GM18505 (cell line): ENCODE measurements around the gene CDC123.
A peak's percentile ranks its signal among the peaks of the same experiment; 100 is the strongest.
"Not testable (repeated sequence)": the region's sequence is repeated elsewhere in the genome, so short reads cannot be mapped to it uniquely, and the experiment has no call there.

Experiments used
- ATAC-seq: cut with Tn5 transposase; IDR thresholded peaks from one replicate; pipeline ENCODE4 v1.9.1; 2021; ENCODE audit not compliant: unreplicated experiment
- POLR2A ChIP-seq: IDR thresholded peaks from 4 replicates; pipeline ENCODE4 v1.6.1; 2011; ENCODE audit warnings: borderline replicate concordance; ENCODE audit not compliant: insufficient read depth, insufficient read length; ENCODE audit errors: extremely low read depth

Gene CDC123, protein sequence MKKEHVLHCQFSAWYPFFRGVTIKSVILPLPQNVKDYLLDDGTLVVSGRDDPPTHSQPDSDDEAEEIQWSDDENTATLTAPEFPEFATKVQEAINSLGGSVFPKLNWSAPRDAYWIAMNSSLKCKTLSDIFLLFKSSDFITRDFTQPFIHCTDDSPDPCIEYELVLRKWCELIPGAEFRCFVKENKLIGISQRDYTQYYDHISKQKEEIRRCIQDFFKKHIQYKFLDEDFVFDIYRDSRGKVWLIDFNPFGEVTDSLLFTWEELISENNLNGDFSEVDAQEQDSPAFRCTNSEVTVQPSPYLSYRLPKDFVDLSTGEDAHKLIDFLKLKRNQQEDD

GRCh38 chr10:12195603-12196506 lies at the start of gene CDC123, which contains the start of gene NUDT5:
Gene CDC123 (plus strand): TSS chr10:12196188. CDS start chr10:12196246, 58 bp downstream.
Gene NUDT5 (minus strand): TSS chr10:12195891. CDS start chr10:12186291, 9,600 bp downstream.
- TF ChIP-seq POLR2A: peak; percentile 74
- peak; percentile 86 for ATAC-seq

- no peak for TF ChIP-seq POLR2A
- ATAC-seq: no peak
Observed at GRCh38 chr10:12150163-12150562, 45.8 kb upstream of the CDC123 start.

DNA sequence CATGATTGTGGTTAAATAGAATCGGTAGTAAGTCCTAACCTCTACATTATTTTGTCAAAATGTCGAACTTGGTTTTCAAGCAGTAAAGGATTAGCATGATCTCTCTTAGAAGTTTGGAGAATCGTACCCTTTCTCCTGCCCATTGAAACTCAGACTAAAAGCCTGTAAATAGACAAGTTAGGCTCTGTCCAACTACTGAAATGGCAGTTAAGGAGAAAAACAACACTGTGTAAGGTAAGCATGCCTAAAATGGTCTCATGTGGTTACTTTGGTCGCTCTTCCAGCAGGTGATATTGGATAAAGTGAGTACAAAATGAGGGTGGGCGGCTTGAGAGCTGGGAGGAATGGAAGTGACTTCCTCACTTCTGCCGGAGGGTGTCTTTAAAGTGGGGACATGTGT lies 41.5 kb upstream of the CDC123 start:
- ATAC-seq: no peak
- no peak for TF ChIP-seq POLR2A

- no peak for ATAC-seq
- no peak for TF ChIP-seq POLR2A
Observed at GRCh38 chr10:12156367-12157123, 39.4 kb upstream of the CDC123 start.

- no peak for TF ChIP-seq POLR2A
- no peak for ATAC-seq
Observed at GRCh38 chr10:12158111-12158510, 37.9 kb upstream of the CDC123 start.

DNA sequence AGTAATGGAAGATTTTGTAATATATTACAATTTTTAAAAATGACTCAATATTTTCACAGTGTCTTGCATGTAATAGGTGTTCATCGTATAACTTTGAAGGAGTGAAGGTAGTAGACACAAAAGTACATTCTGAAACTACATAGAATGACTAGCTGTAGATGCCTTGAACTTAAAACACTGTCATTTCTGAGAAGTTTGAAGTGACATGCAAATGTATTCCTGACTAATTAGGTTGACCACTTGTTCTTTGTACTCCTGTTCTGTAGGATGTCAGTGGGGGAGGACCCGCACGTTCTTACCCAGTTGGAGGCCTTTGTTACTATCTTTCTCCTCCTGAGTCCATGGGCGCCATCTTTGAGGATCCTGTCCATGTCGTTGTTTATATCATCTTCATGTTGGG lies 35.3 kb upstream of the CDC123 start:
- TF ChIP-seq POLR2A: no peak
- no peak for ATAC-seq

- no peak for TF ChIP-seq POLR2A
- ATAC-seq: no peak
Observed at GRCh38 chr10:12162927-12163326, 33.1 kb upstream of the CDC123 start.

GRCh38 chr10:12164085-12164484 lies 31.9 kb upstream of the CDC123 start:
- no peak for TF ChIP-seq POLR2A
- no peak for ATAC-seq

GRCh38 chr10:12165036-12165435 lies 31.0 kb upstream of the CDC123 start:
- ATAC-seq: no peak
- TF ChIP-seq POLR2A: no peak

DNA sequence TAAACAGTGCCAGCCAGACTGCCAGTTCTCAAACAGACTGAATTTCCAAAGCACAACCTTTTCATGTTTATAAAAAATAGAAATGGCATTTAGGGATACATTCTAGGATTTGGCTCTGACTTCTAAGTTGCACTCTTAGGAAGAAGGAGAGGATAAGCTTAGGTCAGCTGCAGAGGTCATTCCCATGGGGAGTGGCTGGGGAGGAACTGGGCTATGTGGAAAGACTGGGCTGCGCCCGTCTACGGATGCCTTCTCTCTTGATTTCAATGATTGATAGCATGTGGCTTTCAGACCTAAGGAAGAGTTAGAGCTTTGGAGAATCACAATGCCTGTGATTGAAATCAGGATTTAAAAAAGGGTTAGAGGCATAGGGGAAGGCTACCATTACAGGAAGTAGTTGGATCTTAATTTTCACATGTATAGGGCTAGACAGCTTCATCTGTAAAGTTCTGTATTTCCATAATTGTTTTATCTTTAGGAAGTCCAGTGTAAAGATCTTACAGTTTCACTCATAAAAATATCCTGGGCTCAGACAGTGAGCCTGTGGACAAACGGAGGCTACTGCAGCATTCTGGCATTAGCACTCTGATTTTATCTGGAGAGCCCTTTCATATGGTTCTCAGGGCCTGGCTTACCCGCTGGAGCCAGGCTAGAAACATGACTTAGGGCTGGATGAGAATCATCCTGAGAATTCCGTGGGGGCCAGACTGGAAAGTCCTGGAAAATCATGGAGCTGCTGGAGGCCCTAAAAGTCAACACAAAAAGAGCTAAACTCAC lies 29.8 kb upstream of the CDC123 start:
- TF ChIP-seq POLR2A: no peak
- no peak for ATAC-seq

- ATAC-seq: not testable (repeated sequence)
Observed at GRCh38 chr10:12171512-12171911, 24.5 kb upstream of the CDC123 start.

DNA sequence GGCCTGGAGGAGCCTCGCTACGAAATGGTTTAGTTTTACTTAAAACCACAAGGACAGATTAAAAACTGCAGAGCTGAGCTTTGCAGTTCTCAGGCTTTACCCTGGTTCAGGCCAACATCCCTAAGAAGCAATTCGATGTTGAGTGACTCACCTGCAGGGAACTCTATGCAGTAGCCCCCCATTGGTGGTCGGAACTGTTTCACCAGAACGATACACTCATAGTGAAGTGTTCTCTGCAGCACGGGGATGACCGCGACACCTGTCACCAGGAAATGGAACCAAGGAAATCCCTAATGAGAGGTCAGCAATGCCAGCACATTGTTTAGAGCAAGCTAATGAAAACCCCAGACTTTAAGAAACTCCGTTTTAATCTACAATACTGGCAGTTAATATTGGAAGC lies 18.3 kb upstream of the CDC123 start:
- no peak for ATAC-seq
- no peak for TF ChIP-seq POLR2A

DNA sequence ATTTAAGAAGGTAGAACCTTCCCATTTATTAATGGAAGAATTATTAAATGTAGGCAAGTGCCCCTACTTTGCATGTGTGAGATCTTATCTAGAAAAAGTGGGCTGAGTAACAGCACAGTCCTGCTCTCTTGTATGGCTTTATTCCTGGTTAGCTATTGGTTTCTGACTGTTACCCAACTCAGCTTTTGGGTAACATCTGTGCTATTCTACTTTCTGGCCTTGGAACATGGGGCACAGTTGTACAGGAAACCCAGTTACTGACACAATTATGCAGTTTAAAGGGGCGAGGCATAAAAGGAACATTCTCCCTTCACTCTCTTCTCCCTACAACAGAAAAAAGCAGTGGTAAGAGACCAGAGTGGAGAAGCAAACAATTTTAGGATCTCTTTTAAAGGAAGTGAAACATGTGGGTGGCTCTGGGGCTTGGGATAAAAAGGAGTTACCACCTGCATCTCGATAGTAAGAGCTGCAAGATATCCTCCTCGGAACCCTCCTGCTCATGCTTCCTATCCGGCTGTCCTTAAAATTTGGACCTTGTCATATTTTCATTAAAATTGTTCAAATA lies 16.3 kb upstream of the CDC123 start:
- ATAC-seq: no peak
- no peak for TF ChIP-seq POLR2A
